Suprapubic skin (tissue), 4 donors: Measurements from ENCODE around the gene CMKLR1. TPM values are rescaled to one million over a fixed set of nuclear protein-coding genes. Genes with fewer than 3 reads are reported as not detected.

Experiments used
- DNase-seq, 2 donors: peaks; one replicate each; pipeline ENCODE4 v3.0.0-alpha.2; 2019; ENCODE audit warnings: low spot score in 2 of 2
- H3K27ac ChIP-seq: fragments of 200-600 bp; sonication (generic); one replicate; pipeline ENCODE4 v1.5.1; 2019
- H3K27me3 ChIP-seq: fragments of 200-600 bp; sonication (generic); one replicate; pipeline ENCODE4 v1.5.1; 2019
- H3K36me3 ChIP-seq: fragments of 200-600 bp; sonication (generic); one replicate; pipeline ENCODE4 v1.5.1; 2019
- H3K4me1 ChIP-seq: fragments of 200-600 bp; sonication (generic); one replicate; pipeline ENCODE4 v1.5.1; 2019
- H3K4me3 ChIP-seq: fragments of 200-600 bp; sonication (generic); one replicate; pipeline ENCODE4 v1.5.1; 2019; ENCODE audit warnings: mild to moderate bottlenecking
- H3K9me3 ChIP-seq: fragments of 200-600 bp; sonication (generic); one replicate; pipeline ENCODE4 v1.5.1; 2019
- CTCF ChIP-seq, 2 donors: fragments of 200-600 bp in 1 of 2; fragments of 450-650 bp in 1 of 2; sonication (generic) in 1 of 2; IDR thresholded peaks; one replicate each; pipeline ENCODE4 v1.5.1; 2016 to 2019; ENCODE audit warnings: antibody characterized with exemption in 2 of 2, mild to moderate bottlenecking in 1 of 2, moderate library complexity in 1 of 2
- EP300 ChIP-seq: sonication (generic); formaldehyde crosslinking; IDR thresholded peaks from one replicate; pipeline ENCODE4 v1.6.1; 2017; ENCODE audit warnings: antibody characterized with exemption
- POLR2A ChIP-seq, 2 donors: fragments of 450-650 bp; IDR thresholded peaks; one replicate each; pipeline ENCODE4 v1.6.1; 2017; ENCODE audit warnings: antibody characterized with exemption in 2 of 2, mild to moderate bottlenecking in 2 of 2, moderate library complexity in 2 of 2
- POLR2AphosphoS5 ChIP-seq, 3 donors: sonication (generic); formaldehyde crosslinking; IDR thresholded peaks; one replicate each; pipeline ENCODE4 v1.6.1; 2017; ENCODE audit warnings: antibody characterized with exemption in 3 of 3
- WGBS: methylation state at CpG from one replicate; pipeline ENCODE4 v1.1.5; 2018; 5-methylcytosine and 5-hydroxymethylcytosine counted together
- total RNA-seq, 4 donors: library from RNA; depleted of rRNA; stranded (reverse); fragments of >200 nt; gene quantifications; one replicate each; pipeline ENCODE4 v1.1.0, GENCODE V29; 2016

Gene CMKLR1
- total RNA-seq, 4 donors from 2014 or later, result 2.1 to 5.2 (median 3.4) TPM

- H3K27me3 ChIP-seq, result peaks cover 2% of the 10 kb centered on the region
- H3K27ac ChIP-seq, result no peak overlapping the region
- no peaks in the 10 kb centered on the region for H3K9me3 ChIP-seq
- H3K36me3 ChIP-seq, result no peaks in the 10 kb centered on the region
- 89% methylated on average over 2 of the region's 2 CpGs for WGBS
- no peak overlapping the region for H3K4me3 ChIP-seq
- no peak for DNase-seq
- H3K4me1 ChIP-seq, result peaks cover 21% of the 10 kb centered on the region
- TF ChIP-seq CTCF (IDR thresholded peaks at IDR 0.05) (no peak), POLR2AphosphoS5 (IDR thresholded peaks at IDR 0.05) (no peak), POLR2A (IDR thresholded peaks at IDR 0.05) (no peak), EP300 (no peak)
Measured at GRCh38 chr12:108297424-108297823, 41.7 kb downstream of the CMKLR1 start.

DNA sequence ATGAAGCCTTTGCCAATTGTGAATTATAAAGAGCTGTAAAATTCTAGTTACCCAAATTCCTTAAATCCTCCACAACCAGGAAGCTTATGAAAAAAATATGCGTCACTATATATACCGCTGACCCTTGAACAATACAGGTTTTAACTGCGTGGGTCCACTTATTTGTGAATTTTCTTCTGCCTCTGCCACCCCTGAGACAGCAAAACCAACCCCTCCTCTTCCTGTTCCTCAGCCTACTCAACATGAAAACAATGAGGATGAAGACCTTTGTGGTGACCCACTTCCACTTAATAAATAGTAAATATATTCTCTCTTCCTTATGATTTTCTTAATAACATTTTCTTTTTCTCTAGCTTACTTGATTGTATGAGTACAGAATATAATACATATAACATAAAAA lies 42.2 kb downstream of the CMKLR1 start:
- H3K27ac ChIP-seq, result no peak overlapping the region
- TF ChIP-seq POLR2AphosphoS5 (IDR thresholded peaks at IDR 0.05) (no peak), POLR2A (IDR thresholded peaks at IDR 0.05) (no peak), CTCF (IDR thresholded peaks at IDR 0.05) (no peak), EP300 (no peak)
- 51% methylated on average over 3 of the region's 3 CpGs for WGBS
- DNase-seq, result no peak
- no peaks in the 10 kb centered on the region for H3K9me3 ChIP-seq
- no peaks in the 10 kb centered on the region for H3K36me3 ChIP-seq
- no peak overlapping the region for H3K4me3 ChIP-seq
- peaks cover 16% of the 10 kb centered on the region for H3K4me1 ChIP-seq
- peaks cover 2% of the 10 kb centered on the region for H3K27me3 ChIP-seq

DNA sequence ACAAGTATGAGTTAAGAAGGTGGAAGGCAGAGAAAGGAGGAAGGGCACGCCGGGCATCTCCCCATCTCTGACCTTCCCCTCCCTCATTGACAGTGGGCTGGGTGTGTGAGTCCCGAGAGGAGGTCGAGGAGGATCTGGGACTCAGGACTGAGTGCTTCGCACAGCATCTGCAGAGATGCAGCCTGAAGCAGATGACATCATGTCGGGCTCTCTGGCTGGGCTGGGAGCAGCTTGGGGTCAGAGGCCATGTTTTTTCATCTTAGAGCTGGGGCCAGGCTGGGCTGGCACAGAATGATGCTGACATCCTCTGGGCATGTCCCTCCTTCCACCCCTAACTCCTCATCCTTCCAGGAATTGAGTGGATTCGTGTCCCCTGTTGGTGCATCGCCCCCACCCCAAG lies 43.5 kb downstream of the CMKLR1 start:
- Histone ChIP-seq H3K36me3 (no peaks in the 10 kb centered on the region), H3K27me3 (peaks cover 2% of the 10 kb centered on the region), H3K4me1 (peaks cover 12% of the 10 kb centered on the region), H3K27ac (no peak overlapping the region), H3K4me3 (no peak overlapping the region), H3K9me3 (no peaks in the 10 kb centered on the region)
- WGBS, result 65% methylated on average over 8 of the region's 8 CpGs
- no peak for TF ChIP-seq EP300
- no peak for TF ChIP-seq POLR2A (IDR thresholded peaks at IDR 0.05)
- no peak for TF ChIP-seq CTCF (IDR thresholded peaks at IDR 0.05)
- TF ChIP-seq POLR2AphosphoS5 (IDR thresholded peaks at IDR 0.05), result no peak
- no peak for DNase-seq

GRCh38 chr12:108289350-108290161 lies 49.6 kb downstream of the CMKLR1 start:
- TF ChIP-seq POLR2AphosphoS5 (IDR thresholded peaks at IDR 0.05) (peak in 1 of 3 donors; percentile 41), EP300 (no peak)
- H3K4me1 ChIP-seq, result peaks cover 16% of the 10 kb centered on the region
- peak in 1 of 2 donors; percentile 83 for DNase-seq
- no peaks in the 10 kb centered on the region for H3K36me3 ChIP-seq
- 47% methylated on average over 10 of the region's 11 CpGs for WGBS
- H3K9me3 ChIP-seq, result no peaks in the 10 kb centered on the region
- peaks cover 2% of the 10 kb centered on the region for H3K27me3 ChIP-seq
- no peak overlapping the region for H3K4me3 ChIP-seq
- peak overlapping the region; percentile 63 for H3K27ac ChIP-seq

- H3K27ac ChIP-seq, result no peak overlapping the region
- no peak overlapping the region for H3K4me3 ChIP-seq
- H3K36me3 ChIP-seq, result no peaks in the 10 kb centered on the region
- H3K27me3 ChIP-seq, result peaks cover 2% of the 10 kb centered on the region
- H3K9me3 ChIP-seq, result no peaks in the 10 kb centered on the region
- TF ChIP-seq POLR2AphosphoS5 (IDR thresholded peaks at IDR 0.05) (no peak), POLR2A (IDR thresholded peaks at IDR 0.05) (no peak)
- no peak for DNase-seq
- peaks cover 16% of the 10 kb centered on the region for H3K4me1 ChIP-seq
- WGBS, result 96% methylated on average over 3 of the region's 3 CpGs
Measured at GRCh38 chr12:108287227-108287626, 51.9 kb downstream of the CMKLR1 start.

- H3K9me3 ChIP-seq, result no peaks in the 10 kb centered on the region
- TF ChIP-seq EP300, result no peak
- TF ChIP-seq POLR2A (IDR thresholded peaks at IDR 0.05), result no peak
- no peak for TF ChIP-seq POLR2AphosphoS5 (IDR thresholded peaks at IDR 0.05)
- TF ChIP-seq CTCF (IDR thresholded peaks at IDR 0.05), result no peak
- H3K36me3 ChIP-seq, result no peaks in the 10 kb centered on the region
- WGBS, result 71% methylated on average over 2 of the region's 2 CpGs
- H3K27me3 ChIP-seq, result peaks cover 9% of the 10 kb centered on the region
- no peak overlapping the region for H3K4me3 ChIP-seq
- DNase-seq, result no peak
- peaks cover 11% of the 10 kb centered on the region for H3K4me1 ChIP-seq
- no peak overlapping the region for H3K27ac ChIP-seq
Measured at GRCh38 chr12:108285016-108285415, 54.1 kb downstream of the CMKLR1 start.
